T-cell (primary cell): ENCODE data around the gene ZNF628. TPM values are rescaled to one million over a fixed set of nuclear protein-coding genes. Genes with fewer than 3 reads are reported as not detected.
A peak's percentile ranks its signal among the peaks of the same experiment; 100 is the strongest.

Source experiments
- ATAC-seq, 4 experiments: fragments of 200-7000 bp in 3 of 4; fragments of 150-1000 bp in 1 of 4; cut with Tn5 transposase; replicated peaks in 1 of 4; 1 replicate in 3 of 4; 2 replicates in 1 of 4; pipeline ENCODE4 v1.10.0; 2021; ENCODE audit warnings: moderate library complexity in 3 of 4, mild to moderate bottlenecking in 2 of 4, moderate number of reproducible peaks in 1 of 4
- CTCF ChIA-PET, 2 donors: fragments of 300-600 bp; sonication (Branson Sonifier 250); formaldehyde crosslinking; loops; one replicate each; lab custom pipeline; 2022; ENCODE audit warnings: antibody characterized with exemption in 2 of 2; lab: Charles Lee
- POLR2A ChIA-PET, 2 donors: fragments of 300-600 bp; sonication (Branson Sonifier 250); formaldehyde crosslinking; loops; one replicate each; lab custom pipeline; 2022; ENCODE audit warnings: antibody characterized with exemption in 2 of 2; lab: Charles Lee
- DNase-seq, 35 experiments: peaks; one replicate each; pipeline versions ENCODE4 v3.0.0 to v3.0.0-alpha.2; 2013 to 2023
- H3K27ac ChIP-seq: one replicate; pipeline ENCODE4 v1.5.1; 2013; ENCODE audit warnings: low read length
- H3K27me3 ChIP-seq, 2 experiments: replicated peaks in 1 of 2; 1 replicate in 1 of 2; 2 replicates in 1 of 2; pipeline versions ENCODE4 v1.6.1 to v1.7.0; 2013; ENCODE audit warnings: low read length in 1 of 2, mixed read lengths in 1 of 2; ENCODE audit not compliant: control insufficient read depth in 2 of 2, insufficient read depth in 2 of 2; ENCODE audit errors: extremely low read depth in 1 of 2
- H3K36me3 ChIP-seq, 2 donors: 1 replicate in 1 of 2; 2 replicates in 1 of 2; pipeline versions ENCODE4 v1.6.1 to v1.7.0; 2013; ENCODE audit warnings: low read length in 1 of 2; ENCODE audit not compliant: control insufficient read depth in 2 of 2, insufficient read depth in 1 of 2; ENCODE audit errors: extremely low read depth in 1 of 2
- H3K4me1 ChIP-seq, 2 experiments: 1 replicate in 1 of 2; 2 replicates in 1 of 2; pipeline versions ENCODE4 v1.6.1 to v1.7.0; 2013; ENCODE audit warnings: low read length in 2 of 2, mixed read lengths in 1 of 2; ENCODE audit not compliant: insufficient read depth in 2 of 2, control insufficient read depth in 1 of 2; ENCODE audit errors: extremely low read depth in 1 of 2
- H3K4me3 ChIP-seq, 2 donors: 1 replicate in 1 of 2; 2 replicates in 1 of 2; pipeline versions ENCODE4 v1.5.1 to v1.7.0; 2013; ENCODE audit warnings: mild to moderate bottlenecking in 2 of 2, low read length in 1 of 2, moderate library complexity in 1 of 2; ENCODE audit not compliant: control insufficient read depth in 1 of 2; ENCODE audit errors: extremely low read depth in 1 of 2
- H3K9me3 ChIP-seq: 2 replicates; pipeline ENCODE4 v1.7.0; 2013
- H3K27ac Mint-ChIP-seq, 2 donors: one replicate each; pipeline ENCODE4 v1.8.0; 2020 to 2021; ENCODE audit warnings: mild to moderate bottlenecking in 2 of 2, mixed read lengths in 2 of 2
- H3K27me3 Mint-ChIP-seq, 2 donors: one replicate each; pipeline ENCODE4 v1.8.0; 2021 to 2022; ENCODE audit warnings: mixed read lengths in 2 of 2
- H3K36me3 Mint-ChIP-seq: one replicate; pipeline ENCODE4 v1.8.0; 2021; ENCODE audit warnings: mixed read lengths
- H3K4me1 Mint-ChIP-seq, 3 donors: one replicate each; pipeline ENCODE4 v1.8.0; 2020 to 2022; ENCODE audit warnings: mixed read lengths in 3 of 3, mild to moderate bottlenecking in 1 of 3
- H3K4me3 Mint-ChIP-seq, 3 donors: one replicate each; pipeline ENCODE4 v1.8.0; 2020 to 2022; ENCODE audit warnings: mild to moderate bottlenecking in 3 of 3, mixed read lengths in 3 of 3, moderate library complexity in 3 of 3
- H3K9me3 Mint-ChIP-seq, 3 donors: one replicate each; pipeline ENCODE4 v1.8.0; 2020 to 2022; ENCODE audit warnings: mixed read lengths in 3 of 3
- WGBS: methylation state at CpG from one replicate; pipeline ENCODE4 v1.1.5; 2013; ENCODE audit warnings: missing lambda C conversion rate; ENCODE audit not compliant: insufficient coverage; 5-methylcytosine and 5-hydroxymethylcytosine counted together
- total RNA-seq, 35 experiments: library from RNA in 6 of 35; stranded (reverse) in 6 of 35; fragments of 120-200 nt in 1 of 35; gene quantifications; one replicate each; pipeline versions ENCODE4 v1.2.1 to v1.2.4 and lab custom pipeline; 2013 to 2026

ZNF628 gene
- total RNA-seq, 5 donors from 2014 or later (not counting 1 experiment from before 2014, with no cell fraction given): 14.2 to 24.1 (median 16.2) TPM

- no peaks in the 10 kb centered on the region for H3K9me3 Mint-ChIP-seq
Observed at GRCh38 chr19:55526216-55527196, 50.1 kb downstream of the ZNF628 start.

DNA sequence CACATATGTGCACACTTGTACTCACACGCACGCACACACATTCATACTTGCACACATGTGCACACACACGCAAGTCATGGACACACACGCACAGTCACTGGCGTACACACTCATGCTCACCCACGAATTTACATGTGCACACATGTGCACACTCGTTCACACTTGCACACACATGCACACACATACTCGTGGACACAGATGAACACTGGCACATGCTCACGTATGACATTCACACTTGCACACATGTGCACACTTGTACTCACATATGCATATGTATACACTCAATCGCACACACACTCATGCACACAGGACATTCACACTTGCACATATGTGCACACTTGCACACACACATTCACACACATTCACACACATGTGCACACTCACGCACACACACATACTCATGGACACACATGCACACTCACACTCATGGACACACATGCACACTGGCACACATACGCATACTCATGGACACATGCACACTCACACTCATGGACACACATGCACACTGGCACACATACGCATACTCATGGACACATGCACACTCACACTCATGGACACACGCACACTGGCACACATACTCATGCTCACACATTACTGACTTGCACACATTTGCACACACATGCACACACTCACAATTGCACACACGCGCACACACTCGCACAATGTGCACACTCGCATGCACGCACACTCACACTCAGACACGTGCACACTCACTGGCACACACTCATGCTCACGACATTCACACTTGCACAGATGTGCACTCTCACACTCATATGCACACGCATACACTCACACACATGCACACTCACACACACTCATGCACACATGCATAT lies 51.0 kb downstream of the ZNF628 start:
- ChIA-PET CTCF (no interaction called here), POLR2A (no interaction called here)
- 86% methylated on average over 20 of the region's 22 CpGs for WGBS
- DNase-seq: no peak
- H3K27me3 Mint-ChIP-seq: peaks cover 5 to 7% of the 10 kb centered on the region in 2 donors
- Histone ChIP-seq H3K9me3 (no peaks in the 10 kb centered on the region), H3K36me3 (no peaks in the 10 kb centered on the region), H3K4me1 (no peaks in the 10 kb centered on the region), H3K27ac (no peak overlapping the region), H3K27me3 (peaks cover 0 to 13% of the 10 kb centered on the region in 2 experiments), H3K4me3 (no peak overlapping the region)
- H3K4me1 Mint-ChIP-seq: no peaks in the 10 kb centered on the region
- no peaks in the 10 kb centered on the region for H3K36me3 Mint-ChIP-seq
- H3K27ac Mint-ChIP-seq: no peak overlapping the region
- no peak for ATAC-seq
- H3K4me3 Mint-ChIP-seq: no peak overlapping the region
- H3K9me3 Mint-ChIP-seq: no peaks in the 10 kb centered on the region

More at GRCh38 chr19:55526216-55527196, 50.1 kb downstream of the ZNF628 start:
- no peaks in the 10 kb centered on the region for H3K4me1 ChIP-seq
- no peaks in the 10 kb centered on the region for H3K9me3 ChIP-seq
- Mint-ChIP-seq H3K36me3 (no peaks in the 10 kb centered on the region), H3K27me3 (peaks cover 5 to 7% of the 10 kb centered on the region in 2 donors), H3K4me3 (no peak overlapping the region), H3K27ac (no peak overlapping the region), H3K4me1 (no peaks in the 10 kb centered on the region)
- CTCF ChIA-PET: interaction anchor here in 1 of 2 donors (0.6 kb wide), 1 partner anchor 9 kb away, joined by 6 read pairs; no protein-coding TSS in a partner anchor
- WGBS: 58% methylated on average over 25 of the region's 35 CpGs
- no peak overlapping the region for H3K27ac ChIP-seq
- peak in 1 of 4 experiments; percentile 84 for ATAC-seq
- H3K27me3 ChIP-seq: peaks cover 0 to 20% of the 10 kb centered on the region in 2 experiments
- POLR2A ChIA-PET: no interaction called here
- H3K4me3 ChIP-seq: no peak overlapping the region
- no peaks in the 10 kb centered on the region for H3K36me3 ChIP-seq
- DNase-seq: peak in 5 of 35 experiments; percentile 11 to 52 (median 42)

GRCh38 chr19:55528030-55528803 lies 51.8 kb downstream of the ZNF628 start:
- POLR2A ChIA-PET: no interaction called here
- DNase-seq (no peak), ATAC-seq (no peak)
- Mint-ChIP-seq H3K36me3 (no peaks in the 10 kb centered on the region), H3K9me3 (no peaks in the 10 kb centered on the region), H3K4me3 (no peak overlapping the region), H3K27ac (no peak overlapping the region), H3K27me3 (peaks cover 5 to 7% of the 10 kb centered on the region in 2 donors), H3K4me1 (no peaks in the 10 kb centered on the region)
- H3K4me1 ChIP-seq: no peaks in the 10 kb centered on the region
- 88% methylated on average over 3 of the region's 15 CpGs for WGBS
- H3K36me3 ChIP-seq: no peaks in the 10 kb centered on the region
- peaks cover 0 to 17% of the 10 kb centered on the region in 2 experiments for H3K27me3 ChIP-seq
- H3K27ac ChIP-seq: no peak overlapping the region
- CTCF ChIA-PET: no interaction called here
- H3K9me3 ChIP-seq: no peaks in the 10 kb centered on the region
- no peak overlapping the region for H3K4me3 ChIP-seq

- H3K9me3 Mint-ChIP-seq: no peaks in the 10 kb centered on the region
- ChIA-PET CTCF (no interaction called here), POLR2A (no interaction called here)
- H3K27ac ChIP-seq: no peak overlapping the region
- 88% methylated on average over 39 of the region's 56 CpGs for WGBS
- no peaks in the 10 kb centered on the region for H3K4me1 ChIP-seq
- H3K4me1 Mint-ChIP-seq: no peaks in the 10 kb centered on the region
- no peaks in the 10 kb centered on the region for H3K36me3 ChIP-seq
- ATAC-seq (no peak), DNase-seq (no peak)
- no peak overlapping the region for H3K27ac Mint-ChIP-seq
- H3K4me3 ChIP-seq: no peak overlapping the region
- peaks cover 0 to 17% of the 10 kb centered on the region in 2 experiments for H3K27me3 ChIP-seq
- peaks cover under 1 to 4% of the 10 kb centered on the region in 2 donors for H3K27me3 Mint-ChIP-seq
- H3K9me3 ChIP-seq: no peaks in the 10 kb centered on the region
- H3K4me3 Mint-ChIP-seq: no peak overlapping the region
- H3K36me3 Mint-ChIP-seq: no peaks in the 10 kb centered on the region
Observed at GRCh38 chr19:55529636-55530234, 53.3 kb downstream of the ZNF628 start.

DNA sequence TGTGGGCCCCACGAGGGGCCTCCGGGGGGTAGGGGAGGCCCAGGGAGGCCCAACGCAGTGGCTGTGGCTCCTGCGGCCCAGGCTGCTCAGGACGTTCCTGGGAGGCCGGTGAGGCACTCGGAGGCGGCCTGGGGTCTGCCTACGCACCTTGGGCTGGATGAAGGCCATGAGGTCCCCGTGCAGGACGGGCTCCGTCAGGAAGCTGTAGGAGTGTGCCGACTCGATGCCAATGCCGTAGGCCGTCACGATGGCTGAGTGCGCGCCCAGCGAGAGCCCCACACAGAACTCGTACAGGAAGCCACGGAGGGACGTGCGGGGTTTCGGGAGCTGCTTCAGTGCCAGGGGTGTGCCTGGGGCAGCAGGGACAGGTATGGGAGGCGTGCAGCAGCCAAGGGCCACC lies 54.6 kb downstream of the ZNF628 start:
- Histone ChIP-seq H3K9me3 (no peaks in the 10 kb centered on the region), H3K4me3 (no peak overlapping the region), H3K27me3 (peaks cover 0 to 15% of the 10 kb centered on the region in 2 experiments), H3K36me3 (no peaks in the 10 kb centered on the region), H3K27ac (no peak overlapping the region), H3K4me1 (no peaks in the 10 kb centered on the region)
- ChIA-PET POLR2A (no interaction called here), CTCF (no interaction called here)
- Mint-ChIP-seq H3K36me3 (no peaks in the 10 kb centered on the region), H3K27me3 (no peaks in the 10 kb centered on the region), H3K9me3 (no peaks in the 10 kb centered on the region), H3K4me3 (no peak overlapping the region), H3K27ac (no peak overlapping the region), H3K4me1 (no peaks in the 10 kb centered on the region)
- ATAC-seq (no peak), DNase-seq (no peak)
- 88% methylated on average over 22 of the region's 26 CpGs for WGBS
